SIG-M5 treated with dmso at 0.1 percent for 504 hours (cell line): ENCODE results near the gene GARIN5B.

Source experiments
- DNase-seq: peaks from one replicate; lab custom pipeline; 2025; ENCODE audit not compliant: unreplicated experiment; lab: John Stamatoyannopoulos, UW

GARIN5B gene

GRCh38 chr19:55325172-55325571 is 37.9 kb downstream of the GARIN5B start, which contains the start of gene TMEM150B:
TSS of gene TMEM150B (minus strand) at chr19:55325341. CDS start at chr19:55321036, 4,305 bp downstream.
- no peak for DNase-seq

- DNase-seq: no peak
Observed at GRCh38 chr19:55324662-55325061, 38.4 kb downstream of the GARIN5B start.

DNA sequence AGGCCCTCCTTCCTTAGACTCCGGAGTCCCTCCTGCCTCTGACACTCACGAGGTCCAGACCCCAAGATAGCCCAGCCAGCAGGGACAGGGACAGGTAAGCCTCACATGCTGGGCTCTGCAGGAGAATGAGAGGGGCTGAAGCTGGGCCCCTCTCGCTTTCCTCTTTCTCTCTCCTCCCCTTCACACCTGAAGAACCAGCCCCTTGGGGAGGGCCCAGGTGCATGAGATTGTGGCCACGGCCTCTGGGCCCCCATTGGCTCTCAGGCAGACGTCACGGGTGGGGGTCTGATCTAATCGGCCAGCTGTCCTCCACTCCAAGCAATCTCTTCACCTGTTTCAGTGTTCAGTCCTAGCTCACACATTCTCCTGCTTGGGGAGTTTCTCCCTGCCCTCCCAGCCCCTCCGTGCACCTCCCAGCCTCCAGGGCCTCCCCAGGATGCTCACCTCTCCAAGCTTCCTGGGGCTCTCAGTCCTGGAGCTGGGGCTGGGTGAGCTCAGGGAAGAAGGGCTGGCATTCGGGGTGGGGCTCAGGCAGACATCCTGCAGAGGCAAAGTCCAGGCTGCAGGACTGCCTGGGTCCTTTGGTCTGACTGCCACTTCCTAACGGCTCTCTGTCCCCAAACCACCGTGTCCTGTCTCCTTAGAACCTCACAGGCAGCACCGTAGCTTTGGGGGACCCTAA is 40.7 kb downstream of the GARIN5B start:
- no peak for DNase-seq

GRCh38 chr19:55321466-55322137 is 41.5 kb downstream of the GARIN5B start:
- DNase-seq: no peak

- no peak for DNase-seq
Observed at GRCh38 chr19:55320844-55321419, 42.1 kb downstream of the GARIN5B start.

DNA sequence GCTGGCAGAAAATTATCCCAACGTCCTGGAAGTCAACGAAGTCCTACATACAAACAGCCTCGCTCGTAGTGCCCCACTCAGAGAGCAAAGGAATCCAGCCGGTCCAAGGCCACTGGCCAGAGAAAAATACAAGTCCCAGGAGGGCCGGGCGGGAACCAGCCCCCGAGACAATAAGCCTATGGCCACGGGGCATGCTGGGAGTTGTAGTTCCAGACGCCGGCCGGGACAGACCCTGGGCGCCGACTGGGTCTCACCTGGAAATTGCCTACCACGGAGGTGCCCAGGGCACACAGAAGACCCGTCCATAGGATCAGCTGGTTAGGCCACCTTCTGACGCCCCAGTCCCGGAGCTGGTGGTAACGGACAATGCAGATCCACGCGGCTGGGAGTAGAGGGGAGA is 43.3 kb downstream of the GARIN5B start:
- no peak for DNase-seq

DNA sequence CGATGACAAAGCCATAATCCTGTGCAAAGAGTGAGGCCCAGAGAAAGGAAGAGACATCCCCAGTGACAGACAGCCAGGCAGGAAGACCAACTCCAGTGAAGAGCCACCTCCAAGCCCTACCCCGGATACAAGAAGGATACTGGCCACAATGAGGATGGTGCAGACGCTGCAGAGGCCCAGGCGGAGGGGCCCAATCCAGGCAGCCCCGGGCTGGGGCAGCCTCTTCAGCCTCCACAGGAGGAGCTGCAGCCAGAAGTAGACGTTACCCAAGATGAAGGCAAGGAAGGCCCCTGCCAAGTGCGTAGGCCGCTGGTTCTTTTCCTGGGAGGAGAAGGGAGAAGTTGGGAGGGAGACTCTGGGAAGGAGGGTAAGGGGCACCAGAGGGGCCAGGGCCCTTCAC is 46.4 kb downstream of the GARIN5B start:
- DNase-seq: no peak

- DNase-seq: no peak
Observed at GRCh38 chr19:55315956-55316525, 47.0 kb downstream of the GARIN5B start.

- DNase-seq: no peak
Observed at GRCh38 chr19:55314396-55314795, 48.7 kb downstream of the GARIN5B start.

GRCh38 chr19:55312621-55313512 is 50.2 kb downstream of the GARIN5B start:
- no peak for DNase-seq

DNA sequence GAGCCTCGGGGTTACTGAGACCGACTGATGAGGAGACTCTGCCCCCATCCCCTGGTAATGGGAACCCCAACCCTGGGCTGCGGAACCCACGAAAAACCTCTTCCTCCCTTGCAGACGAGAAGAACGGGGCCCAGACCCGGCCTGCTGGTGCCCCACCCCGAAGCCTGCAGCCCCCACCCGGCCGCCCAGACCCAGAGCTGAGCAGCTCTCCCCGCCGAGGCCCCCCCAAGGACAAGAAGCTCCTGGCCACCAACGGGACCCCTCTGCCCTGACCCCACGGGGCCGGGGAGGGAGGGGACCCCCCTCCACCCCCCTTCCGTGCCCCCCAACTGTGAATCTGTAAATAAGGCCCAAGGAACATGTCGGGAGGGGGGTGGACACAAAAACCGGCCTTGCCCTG is 51.3 kb downstream of the GARIN5B start:
- no peak for DNase-seq

DNA sequence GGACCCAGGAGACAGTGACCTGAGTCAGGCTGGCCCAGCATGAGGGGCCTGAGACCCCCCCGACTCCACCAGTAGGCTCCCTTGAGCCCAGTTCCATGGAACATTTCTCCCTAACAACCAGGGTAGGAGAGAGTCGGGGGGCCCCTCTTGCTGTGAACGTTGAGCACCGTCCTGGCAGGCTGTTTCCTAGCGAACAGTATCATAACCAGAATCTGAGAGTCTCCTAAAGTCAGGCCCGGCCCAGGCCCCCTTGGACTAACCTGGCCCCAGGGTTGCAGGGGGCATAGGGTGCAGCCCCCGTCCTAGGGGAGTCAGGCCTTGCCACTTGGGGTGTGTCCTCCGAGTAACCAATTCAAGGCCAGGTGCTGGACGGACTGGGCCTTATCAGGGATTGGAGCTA is 51.7 kb downstream of the GARIN5B start:
- DNase-seq: no peak

DNA sequence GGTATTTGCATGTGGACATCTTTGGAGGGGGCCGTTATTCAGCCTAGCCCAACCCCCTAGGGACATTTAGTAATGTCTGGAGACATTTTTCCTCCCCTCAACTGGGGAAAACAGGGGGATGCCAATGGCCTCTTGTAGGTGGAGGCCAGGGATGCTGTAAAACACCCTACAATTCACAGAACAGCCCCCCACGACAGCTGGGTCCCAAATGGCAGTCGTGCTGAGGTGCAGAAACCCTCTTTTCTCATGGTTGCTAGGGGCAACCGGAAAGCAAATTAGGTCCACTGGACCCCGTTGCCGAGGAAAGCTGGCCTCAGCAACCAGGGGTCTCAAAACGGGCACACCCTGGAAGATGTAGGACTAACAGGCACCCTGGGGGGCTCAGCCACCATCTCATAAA is 52.6 kb downstream of the GARIN5B start:
- no peak for DNase-seq

- DNase-seq: no peak
Observed at GRCh38 chr19:55309448-55309847, 53.6 kb downstream of the GARIN5B start.

DNA sequence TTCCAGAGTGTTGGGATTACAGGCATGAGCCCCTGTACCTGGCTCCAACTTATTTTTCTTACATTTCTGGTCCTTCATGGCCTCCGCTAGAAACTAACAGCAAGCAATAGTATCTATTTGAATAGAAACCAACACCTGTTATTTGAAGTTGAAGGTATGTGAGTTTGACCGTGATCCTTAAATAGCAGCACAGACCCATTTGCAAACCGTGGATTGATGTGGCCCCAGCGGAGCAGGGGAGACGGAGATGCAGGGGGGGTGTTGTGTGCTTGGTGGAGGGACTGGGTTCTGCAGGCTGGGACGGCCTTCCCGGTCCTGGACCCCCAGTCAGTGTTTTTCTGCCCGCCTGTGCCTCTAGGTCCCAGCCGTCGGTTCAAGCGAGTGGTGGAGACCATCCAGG is 54.8 kb downstream of the GARIN5B start:
- DNase-seq: no peak

DNA sequence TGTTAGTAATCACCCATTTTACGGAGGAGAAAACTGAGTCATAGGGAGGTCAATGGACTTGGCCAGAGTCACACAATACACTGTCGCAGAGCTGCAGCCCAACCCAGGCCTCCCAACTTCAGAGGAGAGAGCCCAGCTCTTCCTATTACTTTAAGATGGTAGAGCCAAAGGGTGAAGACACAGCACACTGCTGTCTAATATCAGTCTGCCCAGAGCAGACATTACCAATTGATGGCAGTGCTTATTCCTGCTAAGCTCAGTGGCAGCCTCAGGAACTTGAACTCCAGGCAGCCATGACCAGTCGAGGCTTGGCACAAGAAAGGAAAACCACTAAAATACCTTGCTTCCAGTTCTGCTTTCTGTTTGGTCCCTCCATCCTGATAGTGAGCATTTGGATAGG is 56.3 kb downstream of the GARIN5B start:
- no peak for DNase-seq

DNA sequence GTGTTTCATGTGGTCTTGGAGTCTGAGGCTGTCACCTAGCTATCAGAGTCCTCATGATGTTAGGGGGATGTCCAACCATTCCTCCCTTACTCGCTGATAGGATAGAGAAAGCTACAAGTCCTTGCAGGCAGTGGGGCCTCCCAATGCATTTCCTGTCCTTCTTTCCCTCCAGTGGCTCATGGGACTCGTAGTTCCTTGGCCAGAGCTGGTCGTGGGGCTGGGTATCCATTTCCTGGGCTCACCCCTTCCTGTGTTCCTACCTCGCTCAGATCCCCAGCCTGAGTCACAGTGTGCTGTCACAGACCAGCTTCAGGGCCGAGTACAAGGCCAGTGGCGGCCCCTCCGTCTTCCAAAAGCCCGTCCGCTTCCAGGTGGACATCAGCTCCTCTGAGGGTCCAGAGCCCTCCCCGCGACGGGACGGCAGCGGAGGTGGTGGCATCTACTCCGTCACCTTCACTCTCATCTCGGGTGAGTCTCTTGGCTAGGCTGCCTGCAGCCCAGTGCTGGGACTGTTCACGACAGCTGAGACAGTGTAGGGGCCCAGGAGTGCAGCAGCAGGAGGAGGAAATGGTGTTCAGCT is 57.0 kb downstream of the GARIN5B start:
- DNase-seq: no peak

- peak; percentile 25 for DNase-seq
Observed at GRCh38 chr19:55305491-55305890, 57.6 kb downstream of the GARIN5B start.

GRCh38 chr19:55304980-55305379 is 58.1 kb downstream of the GARIN5B start:
- no peak for DNase-seq
